Measurements from ENCODE around the gene LMAN1L.

The LMAN1L gene

DNA sequence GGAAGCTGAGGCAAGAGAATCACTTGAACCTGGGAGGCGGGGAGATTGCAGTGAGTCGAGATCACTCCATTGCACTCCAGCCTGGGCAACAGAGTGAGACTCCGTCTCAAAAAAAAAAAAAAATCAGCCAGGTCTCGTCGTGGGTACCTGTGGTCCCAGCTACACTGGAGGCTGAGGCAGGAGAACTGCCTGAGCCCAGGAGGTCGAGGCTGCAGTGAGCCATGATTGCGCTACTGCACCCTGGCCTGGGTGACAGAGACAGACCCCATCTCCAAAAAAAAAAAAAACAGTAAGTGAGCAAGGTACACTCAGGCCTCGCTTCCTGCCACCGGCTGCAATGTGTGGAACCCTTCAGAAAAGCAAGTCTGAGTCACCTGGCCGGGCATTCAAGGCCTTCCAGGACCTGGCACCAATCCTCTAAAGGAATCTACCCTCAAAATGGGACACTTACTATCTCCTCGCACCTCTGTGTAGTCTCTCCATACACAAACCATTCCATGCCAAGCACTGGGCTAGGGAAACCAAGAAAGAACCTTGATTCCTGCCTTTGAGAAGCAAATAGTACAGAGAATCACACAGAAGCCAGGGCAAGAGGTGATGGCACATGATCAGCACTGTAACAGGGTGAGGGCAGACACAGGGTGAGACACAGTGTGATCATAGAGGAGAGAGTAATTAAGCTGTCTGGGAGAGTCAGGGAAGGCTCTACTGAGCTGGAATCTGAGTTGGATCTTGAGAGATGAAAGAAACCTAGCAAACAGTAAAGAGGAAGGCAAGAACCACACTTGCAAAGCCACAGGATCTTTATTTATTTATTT is 50.8 kb downstream of the LMAN1L start:
- no peak for DNase-seq

DNA sequence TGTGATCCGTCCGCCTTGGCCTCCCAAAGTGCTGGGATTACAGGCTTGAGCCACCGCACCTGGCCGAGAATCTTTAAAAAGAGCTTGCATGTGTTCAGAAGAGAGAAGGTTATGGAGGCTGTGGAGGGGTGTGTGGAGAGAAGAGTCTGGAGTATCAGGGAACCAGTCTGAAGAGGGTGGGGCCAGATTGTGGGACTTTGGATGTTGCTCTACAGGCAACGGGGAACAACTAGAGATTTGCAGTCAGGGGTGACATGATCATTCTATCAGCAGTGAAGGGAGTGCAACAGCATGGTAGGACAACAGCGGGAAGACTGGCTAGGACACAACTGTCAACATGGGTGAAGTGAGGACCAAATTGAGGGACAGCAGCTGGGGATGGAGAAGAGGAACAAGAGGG is 51.7 kb downstream of the LMAN1L start:
- no peak for DNase-seq

DNA sequence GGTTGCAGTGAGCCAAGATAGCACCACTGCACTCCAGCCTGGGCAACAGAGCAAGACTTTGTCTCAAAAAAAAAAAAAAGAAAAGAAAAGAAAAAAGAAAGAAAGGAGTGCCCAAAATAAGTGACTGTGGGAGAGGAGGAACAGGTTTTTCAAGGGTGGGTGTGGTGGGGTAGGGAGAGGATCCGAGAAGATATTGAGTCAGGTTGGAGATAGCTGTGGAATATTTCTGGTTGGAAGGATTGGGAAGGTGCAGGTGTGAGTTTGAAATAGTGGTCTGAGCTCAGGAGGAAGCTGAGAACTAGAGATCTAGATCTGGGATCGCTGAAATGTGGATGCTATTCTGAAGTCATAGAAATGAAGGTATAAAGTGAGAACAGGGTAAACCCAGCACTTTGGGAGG is 52.7 kb downstream of the LMAN1L start:
- no peak for DNase-seq

DNA sequence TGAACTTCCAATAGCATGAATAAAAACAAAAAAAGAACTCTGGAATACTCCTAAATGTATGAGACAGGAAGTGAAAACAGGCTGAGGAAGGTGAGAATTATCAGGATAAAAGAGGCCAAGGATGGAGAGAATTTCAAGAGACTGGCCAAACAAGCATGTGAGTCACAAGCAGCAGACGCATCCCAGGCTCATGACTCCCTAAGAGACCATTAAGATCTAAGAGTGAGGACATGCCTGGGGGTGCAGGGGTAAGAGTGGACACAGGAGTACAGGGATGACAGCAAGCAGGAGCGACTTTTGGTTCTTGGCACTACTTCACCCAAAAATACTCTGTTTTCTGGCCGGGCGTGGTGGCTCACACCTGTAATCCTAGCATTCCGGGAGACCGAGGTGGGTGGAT is 53.5 kb downstream of the LMAN1L start:
- no peak for DNase-seq

DNA sequence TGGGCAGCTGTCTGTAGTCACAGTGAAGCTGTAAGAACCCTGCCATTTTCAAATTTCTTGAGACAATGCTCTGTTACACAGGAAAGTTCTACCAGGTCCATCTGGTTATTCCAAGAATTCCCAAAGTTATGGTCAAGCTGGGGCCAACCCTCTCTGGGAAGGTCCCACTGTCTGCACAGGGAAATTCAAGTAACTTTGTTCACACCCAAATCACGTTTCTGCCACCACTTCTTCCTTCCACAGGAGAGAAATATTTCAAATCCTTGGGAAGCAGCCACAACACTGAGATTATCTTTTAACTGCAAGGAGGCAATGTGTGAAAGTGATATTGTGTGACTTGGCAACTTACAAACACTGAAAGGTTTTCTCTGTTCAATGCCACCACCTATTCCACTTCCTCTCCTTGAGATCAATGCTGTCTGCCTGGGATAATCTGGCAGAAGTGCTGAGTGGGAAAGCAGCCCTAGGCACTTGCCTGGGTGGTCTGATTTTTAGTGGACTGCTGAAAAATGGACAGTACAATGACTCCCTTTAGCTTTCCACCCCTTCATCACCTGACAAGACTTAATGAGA is 54.9 kb downstream of the LMAN1L start:
- DNase-seq: no peak

DNA sequence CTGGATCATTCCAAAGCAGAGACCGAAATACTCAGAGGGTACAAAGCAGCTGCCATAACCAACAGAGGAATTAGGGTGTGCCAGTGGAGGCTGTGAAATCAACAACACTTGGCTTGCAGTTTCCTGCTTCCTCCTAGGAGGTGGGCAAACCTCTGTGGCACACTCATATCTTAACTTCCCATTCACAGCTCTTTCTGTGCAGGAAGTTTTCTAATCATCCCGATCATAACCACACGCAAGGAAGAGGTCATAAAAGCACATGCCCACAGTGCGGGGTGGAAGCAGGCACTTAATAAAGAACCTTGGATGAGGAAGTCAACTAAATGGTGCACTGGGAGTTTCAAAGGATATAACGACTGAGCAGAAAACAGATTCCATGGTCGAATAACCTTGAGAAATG is 55.4 kb downstream of the LMAN1L start:
- DNase-seq: no peak

DNA sequence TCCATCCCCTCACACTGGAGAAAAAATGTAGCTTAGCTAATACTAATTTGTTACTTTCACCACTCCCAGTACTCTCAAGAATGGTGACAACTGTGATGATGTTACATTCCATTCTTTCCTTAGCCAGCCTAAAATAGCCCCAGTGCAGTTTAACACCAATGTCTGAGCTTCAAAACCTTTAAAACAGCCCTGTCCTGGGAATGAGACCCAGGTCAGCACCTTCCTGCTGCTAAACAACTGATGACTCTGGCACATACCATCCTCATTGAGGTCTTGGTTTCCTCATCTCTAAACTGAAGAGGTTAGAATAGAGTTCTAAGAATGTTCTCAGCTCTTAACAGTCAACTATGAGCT is 56.7 kb downstream of the LMAN1L start:
- DNase-seq: no peak

DNA sequence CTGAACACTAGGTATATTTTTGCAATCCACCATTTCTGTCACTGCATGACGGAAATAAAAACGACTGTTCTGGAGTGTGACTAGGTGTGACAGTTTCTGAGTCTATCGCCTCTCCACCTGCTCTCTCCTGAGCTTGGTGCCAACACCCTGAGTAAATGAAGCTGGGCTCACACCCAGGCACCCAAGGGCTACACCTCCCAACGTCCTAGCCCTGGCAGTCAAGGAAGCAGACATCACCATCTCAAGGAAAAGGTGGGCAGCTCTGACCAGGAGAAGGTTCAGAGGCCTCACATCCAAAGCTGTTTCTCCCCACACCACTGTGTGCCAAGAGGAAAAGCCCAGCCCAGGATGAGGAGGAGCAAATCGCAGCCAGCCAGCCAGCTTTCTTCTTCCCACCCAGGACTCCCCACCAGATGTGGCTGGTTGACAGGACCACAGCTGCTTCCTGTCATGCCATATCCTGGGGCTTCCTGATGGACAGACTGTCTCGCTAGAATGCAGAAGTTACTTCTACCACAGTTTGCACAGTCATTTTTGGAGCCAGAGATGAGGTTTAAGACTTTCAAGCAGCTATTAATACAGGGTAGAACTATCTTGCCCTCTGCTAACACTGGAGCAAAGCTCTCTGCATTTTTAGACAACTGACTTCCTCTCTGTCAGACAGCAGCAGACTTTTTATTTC is 57.2 kb downstream of the LMAN1L start:
- DNase-seq: no peak

DNA sequence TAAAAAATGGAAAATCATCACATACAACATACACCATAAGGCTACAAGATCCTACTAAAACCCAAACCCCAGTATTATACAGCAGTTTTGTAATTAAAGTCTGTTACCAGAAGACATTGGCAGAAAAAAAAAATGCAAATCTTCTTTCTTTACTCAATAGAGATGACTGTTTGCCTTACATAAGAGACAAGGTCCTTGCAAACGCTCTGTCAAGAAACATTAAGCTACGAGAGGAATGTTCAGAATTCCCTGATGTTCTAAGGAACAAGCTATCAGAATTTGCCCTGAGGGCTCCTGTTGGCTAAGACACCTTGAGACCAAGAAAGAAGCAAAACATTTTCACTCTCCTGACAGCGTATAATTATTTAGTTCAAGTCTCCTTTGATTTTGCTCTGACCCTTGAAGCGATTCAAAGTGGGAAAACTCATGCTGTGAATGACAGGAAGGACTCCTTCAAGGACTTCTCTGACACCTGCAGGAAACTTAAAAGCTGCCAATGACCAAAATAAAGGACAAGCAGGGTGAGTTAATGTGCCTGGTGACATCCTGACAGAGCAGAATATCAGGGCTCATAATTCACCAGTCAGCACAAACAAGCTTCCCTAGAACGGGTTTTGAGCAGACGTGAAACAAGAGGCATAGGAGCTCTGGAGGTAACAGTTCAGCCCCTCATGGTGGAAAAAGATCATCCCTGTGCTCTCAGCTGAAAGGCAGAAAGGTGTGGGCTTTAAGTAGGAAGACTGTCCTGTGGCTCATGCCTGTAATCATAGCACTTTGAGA is 58.0 kb downstream of the LMAN1L start:
- no peak for DNase-seq

DNA sequence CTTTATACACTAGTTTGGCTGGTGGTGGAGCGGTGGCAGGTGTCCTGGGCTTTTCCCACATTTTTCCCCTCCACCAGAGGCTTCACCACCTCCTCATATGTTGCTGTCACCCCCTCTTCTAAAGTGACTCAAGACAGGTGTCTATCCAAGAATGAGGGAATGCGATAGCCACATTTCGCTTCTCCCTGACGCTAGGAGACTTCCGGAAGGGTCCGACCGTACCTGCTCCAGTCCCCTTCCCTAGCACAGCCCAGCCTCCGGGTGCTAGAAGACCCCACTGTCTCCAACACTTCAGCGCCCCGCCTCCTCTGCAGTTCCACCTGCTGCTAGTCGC is 60.0 kb downstream of the LMAN1L start:
- no peak for DNase-seq

DNA sequence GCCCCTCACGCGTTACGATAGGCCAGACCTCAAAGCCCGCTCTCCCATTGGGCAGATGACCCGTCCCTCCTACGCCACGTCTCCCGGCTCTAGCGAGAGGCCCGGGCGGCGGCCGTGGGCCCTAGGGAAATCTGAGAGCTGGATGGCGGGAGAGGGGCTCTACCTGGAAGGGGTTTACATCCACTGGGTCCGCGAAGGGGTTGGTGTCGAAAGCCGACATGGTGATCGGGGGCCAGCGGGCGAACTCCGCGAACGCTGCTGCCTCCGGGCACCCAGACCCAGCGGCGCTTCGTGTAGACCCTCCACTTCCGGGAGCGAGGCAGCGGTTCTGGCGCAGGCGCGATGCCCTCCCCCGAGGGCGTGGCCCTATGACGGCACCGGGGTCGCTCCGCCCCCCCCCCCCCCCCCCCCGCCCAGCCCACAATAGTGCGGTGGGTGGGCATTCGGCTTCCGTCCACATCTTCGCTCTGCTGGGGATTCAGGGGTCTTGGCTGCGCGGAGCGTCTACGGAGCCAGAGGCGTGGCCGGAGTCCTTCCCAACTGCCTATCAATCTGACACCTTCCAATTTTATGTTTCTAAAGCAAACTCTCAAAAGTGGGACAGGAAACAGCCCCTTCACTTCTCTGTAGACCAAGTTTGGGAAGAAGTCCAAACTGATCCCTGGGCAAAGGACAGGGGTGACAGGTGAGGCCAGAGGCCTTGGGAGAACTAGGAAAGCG is 60.6 kb downstream of the LMAN1L start, which contains the start of gene SCAMP2:
SCAMP2 (minus strand) TSS at position 330 of the 720 bp plus-strand sequence; CDS start at position 220, 110 bp downstream.
- DNase-seq: peak; percentile 90

DNA sequence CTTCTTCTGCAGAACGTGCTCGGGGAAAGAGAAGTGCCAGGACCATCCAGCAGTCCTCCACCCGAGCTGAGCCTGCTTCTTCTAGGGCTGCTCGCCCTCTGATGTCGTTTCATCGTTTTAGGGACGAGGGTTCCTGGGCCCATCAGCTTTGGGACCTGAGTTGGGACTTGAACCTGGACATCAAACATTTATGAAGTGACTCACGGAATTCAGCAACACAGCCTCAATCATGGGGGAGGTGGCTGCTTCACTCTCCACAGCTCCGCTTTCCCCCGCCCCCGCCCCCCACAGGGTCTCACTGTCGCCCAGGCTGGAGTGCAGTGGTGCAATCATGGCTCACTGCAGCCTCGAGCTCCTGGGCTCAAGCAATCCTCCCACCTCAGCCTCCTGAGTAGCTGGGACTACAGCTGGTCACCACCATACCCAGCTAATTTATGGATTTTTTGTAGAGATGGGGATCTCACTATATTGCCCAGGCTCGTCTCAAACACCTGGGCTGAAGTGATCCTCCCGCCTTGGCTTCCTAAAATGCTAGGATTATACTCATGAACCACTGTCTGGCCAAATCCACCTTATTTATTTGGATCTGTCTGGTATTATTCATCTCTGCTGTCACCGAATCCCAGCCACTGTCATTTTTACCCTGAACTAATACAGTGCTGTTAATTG is 61.3 kb downstream of the LMAN1L start:
- no peak for DNase-seq

All from central memory CD4-positive, alpha-beta T cell (primary cell).